HEK293T (cell line): ENCODE results near the gene NEDD9.
A peak's percentile ranks its signal among the peaks of the same experiment; 100 is the strongest.

ENCODE experiments used
- CTCF ChIA-PET: fragments of 350-600 bp; formaldehyde crosslinking; extraction: SDS; loops from one replicate; lab custom pipeline; 2021; ENCODE audit warnings: antibody characterized with exemption, inconsistent platforms; lab: Yijun Ruan, JAX
- POLR2A ChIA-PET: fragments of 350-600 bp; formaldehyde crosslinking; extraction: SDS; loops from one replicate; lab custom pipeline; 2020; ENCODE audit warnings: antibody characterized with exemption, inconsistent platforms; lab: Yijun Ruan, JAX
- DNase-seq: peaks from one replicate; pipeline ENCODE4 v3.0.0; 2012; ENCODE audit warnings: mixed read lengths; ENCODE audit errors: extremely low spot score
- ARNT ChIP-seq: fragments of 450-650 bp; IDR thresholded peaks from 2 replicates; pipeline ENCODE4 v1.6.1; 2017; ENCODE audit warnings: mild to moderate bottlenecking
- BHLHE40 ChIP-seq: fragments of 450-650 bp; IDR thresholded peaks from 2 replicates; pipeline ENCODE4 v1.6.1; 2016; ENCODE audit warnings: mild to moderate bottlenecking, moderate library complexity, borderline replicate concordance
- CTBP1 ChIP-seq: fragments of 450-650 bp; IDR thresholded peaks from 2 replicates; pipeline ENCODE4 v1.6.1; 2016; ENCODE audit warnings: borderline replicate concordance
- ELF4 ChIP-seq: fragments of 450-650 bp; IDR thresholded peaks from 2 replicates; pipeline ENCODE4 v1.6.1; 2017; ENCODE audit warnings: antibody characterized with exemption
- FOXA1 ChIP-seq: fragments of 450-650 bp; IDR thresholded peaks from 2 replicates; pipeline ENCODE4 v1.6.1; 2016; ENCODE audit warnings: mild to moderate bottlenecking
- FOXK2 ChIP-seq: fragments of 450-650 bp; IDR thresholded peaks from 2 replicates; pipeline ENCODE4 v1.6.1; 2016; ENCODE audit warnings: mild to moderate bottlenecking
- FOXM1 ChIP-seq: fragments of 450-650 bp; IDR thresholded peaks from 2 replicates; pipeline ENCODE4 v1.6.1; 2017; ENCODE audit warnings: mild to moderate bottlenecking, borderline replicate concordance
- HDGF ChIP-seq: fragments of 450-650 bp; IDR thresholded peaks from 2 replicates; pipeline ENCODE4 v1.6.1; 2017; ENCODE audit warnings: antibody characterized with exemption, borderline replicate concordance
- L3MBTL2 ChIP-seq: fragments of 450-650 bp; conservative IDR thresholded peaks from 2 replicates; pipeline ENCODE4 v1.6.1; 2016; ENCODE audit warnings: mild to moderate bottlenecking
- LEF1 ChIP-seq: fragments of 450-650 bp; IDR thresholded peaks from 2 replicates; pipeline ENCODE4 v1.6.1; 2017; ENCODE audit warnings: mild to moderate bottlenecking, borderline replicate concordance
- NFRKB ChIP-seq: fragments of 450-650 bp; IDR thresholded peaks from 2 replicates; pipeline ENCODE4 v1.6.1; 2016; ENCODE audit warnings: mild to moderate bottlenecking, moderate library complexity
- PKNOX1 ChIP-seq: fragments of 450-650 bp; IDR thresholded peaks from 2 replicates; pipeline ENCODE4 v1.6.1; 2016
- SP1 ChIP-seq: fragments of 450-650 bp; IDR thresholded peaks from 2 replicates; pipeline ENCODE4 v1.6.1; 2017
- SUZ12 ChIP-seq: fragments of 450-650 bp; IDR thresholded peaks from 2 replicates; pipeline ENCODE4 v1.6.1; 2016; ENCODE audit warnings: mild to moderate bottlenecking
- TARDBP ChIP-seq: fragments of 450-650 bp; IDR thresholded peaks from 2 replicates; pipeline ENCODE4 v1.6.1; 2016
- ZNF384 ChIP-seq: fragments of 450-650 bp; IDR thresholded peaks from 2 replicates; pipeline ENCODE4 v1.6.1; 2016

NEDD9 gene

GRCh38 chr6:11172501-11173327 lies 59.8 kb downstream of the NEDD9 start:
- POLR2A ChIA-PET, result no interaction called here
- TF ChIP-seq FOXA1 (no peak), SP1 (no peak), NFRKB (no peak), CTBP1 (no peak)
- CTCF ChIA-PET, result interaction anchor here (0.6 to 1.3 kb wide), 4 partner anchors 15 to 324 kb away, joined by 3 to 4 read pairs (median 3); no protein-coding TSS in a partner anchor
- peak; percentile 69 for DNase-seq

DNA sequence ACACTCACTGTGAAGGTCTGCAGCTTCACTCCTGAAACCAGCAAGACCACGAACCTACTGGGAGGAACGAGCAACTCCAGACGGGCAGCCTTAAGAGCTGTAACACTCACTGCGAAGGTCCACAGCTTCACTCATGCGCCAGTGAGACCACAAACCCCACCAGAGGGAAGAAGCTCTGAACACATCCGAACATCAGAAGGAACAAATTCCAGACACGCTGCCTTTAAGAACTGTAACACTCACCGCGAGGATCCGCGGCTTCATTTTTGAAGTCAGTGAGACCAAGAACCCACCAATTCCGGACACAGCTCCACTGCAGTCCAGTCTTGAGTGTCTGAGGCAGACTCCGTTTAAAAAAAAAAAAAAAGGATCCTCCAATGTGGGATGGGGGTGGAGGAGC lies 60.5 kb downstream of the NEDD9 start:
- CTCF ChIA-PET, result interaction anchor here (0.6 to 1.3 kb wide), 6 partner anchors 11 to 324 kb away, joined by 3 to 6 read pairs (median 3); no protein-coding TSS in a partner anchor
- DNase-seq, result no peak
- POLR2A ChIA-PET, result no interaction called here
- no peak for TF ChIP-seq BHLHE40
- no peak for TF ChIP-seq HDGF
- no peak for TF ChIP-seq CTBP1
- no peak for TF ChIP-seq TARDBP
- no peak for TF ChIP-seq ARNT
- TF ChIP-seq FOXA1, result no peak

DNA sequence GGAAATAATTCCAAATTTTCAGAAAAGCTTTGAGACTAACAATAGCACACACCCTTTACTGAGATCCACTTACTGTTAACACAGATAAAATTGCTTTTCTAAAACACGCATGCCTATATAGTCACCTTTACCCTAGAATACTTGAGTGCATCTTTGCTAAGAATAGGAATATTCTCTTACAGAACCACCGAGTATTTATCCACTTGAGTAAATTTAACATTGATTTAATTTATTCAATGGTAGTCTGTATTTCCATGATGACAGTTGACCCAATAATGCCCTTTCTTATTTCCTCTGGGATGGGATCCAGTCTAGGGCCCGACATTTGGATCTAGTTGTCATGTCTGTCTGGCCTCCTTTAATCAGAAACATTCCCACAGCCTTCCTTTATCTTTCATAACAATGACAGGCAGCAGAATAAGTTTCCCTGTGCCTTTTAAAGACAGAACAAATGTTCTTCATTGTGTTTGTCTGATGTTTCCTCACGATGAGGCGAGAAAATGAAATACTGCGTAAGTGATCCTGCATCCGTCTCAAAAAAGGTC lies 64.3 kb downstream of the NEDD9 start:
- no peak for DNase-seq
- POLR2A ChIA-PET, result no interaction called here
- TF ChIP-seq TARDBP (no peak), ELF4 (no peak), PKNOX1 (no peak), FOXM1 (no peak), SUZ12 (no peak), SP1 (no peak), ZNF384 (no peak), CTBP1 (no peak), NFRKB (no peak), FOXA1 (no peak)
- CTCF ChIA-PET, result interaction anchor here (0.6 to 1.0 kb wide), 2 partner anchors 328 to 1628 kb away, joined by 3 to 6 read pairs; no protein-coding TSS in a partner anchor

DNA sequence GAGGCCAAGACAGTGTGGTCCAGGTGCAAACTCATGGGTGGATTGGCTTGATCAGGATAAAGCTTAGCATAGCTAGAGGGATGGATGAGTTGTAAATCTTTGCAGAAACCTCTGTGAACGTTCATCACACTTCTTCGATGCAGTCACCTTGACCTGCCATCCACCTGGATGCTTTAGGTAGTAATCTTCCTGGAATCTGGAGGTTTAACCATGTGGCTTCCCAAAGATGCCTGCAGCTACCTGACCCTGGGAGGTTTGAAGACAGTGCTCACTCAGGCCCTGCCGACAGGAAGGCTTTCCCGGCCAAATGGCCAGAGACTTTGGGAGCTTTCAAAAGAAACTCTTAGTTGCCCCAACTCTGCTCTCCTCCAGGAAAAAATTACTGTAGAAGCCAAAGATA lies 65.5 kb downstream of the NEDD9 start:
- ChIA-PET CTCF (no interaction called here), POLR2A (no interaction called here)
- TF ChIP-seq FOXM1 (no peak), SUZ12 (no peak), FOXK2 (no peak), PKNOX1 (no peak), ARNT (no peak), BHLHE40 (no peak), LEF1 (no peak), FOXA1 (no peak), L3MBTL2 (no peak), ELF4 (no peak), TARDBP (no peak), ZNF384 (no peak), HDGF (no peak)
- no peak for DNase-seq

GRCh38 chr6:11164717-11165646 lies 67.5 kb downstream of the NEDD9 start:
- TF ChIP-seq ELF4 (no peak), SP1 (no peak), LEF1 (no peak), PKNOX1 (no peak), HDGF (no peak), ARNT (no peak), BHLHE40 (no peak), NFRKB (no peak), CTBP1 (no peak), TARDBP (no peak), ZNF384 (no peak), SUZ12 (no peak)
- no peak for DNase-seq
- ChIA-PET CTCF (no interaction called here), POLR2A (no interaction called here)
